Measurements from ENCODE around the gene CABLES1.

The CABLES1 gene

GRCh38 chr18:23243178-23243577 is 107.9 kb downstream of the CABLES1 start:
- no peaks in the 10 kb centered on the region for H3K79me2 ChIP-seq (ENCODE audit: control insufficient read depth, insufficient read depth, low read length, unreplicated experiment)
- no peak overlapping the region for H2AFZ ChIP-seq (ENCODE audit: low read length, unreplicated experiment)
- H3K4me3 ChIP-seq (ENCODE audit: low read depth, low read length), result no peak overlapping the region
- no peaks in the 10 kb centered on the region for H3K36me3 ChIP-seq (ENCODE audit: insufficient read depth, low read length)
- H3K27ac ChIP-seq (ENCODE audit: low read depth, low read length), result no peak overlapping the region
- H3K4me1 ChIP-seq (ENCODE audit: control insufficient read depth, insufficient read depth, low read length, unreplicated experiment), result peaks cover 10% of the 10 kb centered on the region
- no peaks in the 10 kb centered on the region for H3K27me3 ChIP-seq (ENCODE audit: insufficient read depth, low read length)

GRCh38 chr18:23243816-23244215 is 108.5 kb downstream of the CABLES1 start:
- no peak overlapping the region for H3K27ac ChIP-seq (ENCODE audit: low read depth, low read length)
- H3K79me2 ChIP-seq (ENCODE audit: control insufficient read depth, insufficient read depth, low read length, unreplicated experiment), result no peaks in the 10 kb centered on the region
- no peak overlapping the region for H3K4me3 ChIP-seq (ENCODE audit: low read depth, low read length)
- H3K36me3 ChIP-seq (ENCODE audit: insufficient read depth, low read length), result no peaks in the 10 kb centered on the region
- H2AFZ ChIP-seq (ENCODE audit: low read length, unreplicated experiment), result no peak overlapping the region
- no peaks in the 10 kb centered on the region for H3K27me3 ChIP-seq (ENCODE audit: insufficient read depth, low read length)
- peaks cover 4% of the 10 kb centered on the region for H3K4me1 ChIP-seq (ENCODE audit: control insufficient read depth, insufficient read depth, low read length, unreplicated experiment)

- H3K4me3 ChIP-seq (ENCODE audit: low read depth, low read length), result no peak overlapping the region
- no peaks in the 10 kb centered on the region for H3K4me1 ChIP-seq (ENCODE audit: control insufficient read depth, insufficient read depth, low read length, unreplicated experiment)
- H3K79me2 ChIP-seq (ENCODE audit: control insufficient read depth, insufficient read depth, low read length, unreplicated experiment), result no peaks in the 10 kb centered on the region
- no peak overlapping the region for H2AFZ ChIP-seq (ENCODE audit: low read length, unreplicated experiment)
- H3K36me3 ChIP-seq (ENCODE audit: insufficient read depth, low read length), result 0 out of 2 replicates have a peak, but pooled peaks cover 3% of the 10 kb centered on the region
- H3K27me3 ChIP-seq (ENCODE audit: insufficient read depth, low read length), result no peaks in the 10 kb centered on the region
- no peak overlapping the region for H3K27ac ChIP-seq (ENCODE audit: low read depth, low read length)
These were observed 109.1 kb downstream of the CABLES1 start for GRCh38 chr18:23244401-23244800.

- Histone ChIP-seq H3K27ac (ENCODE audit: low read depth, low read length) (no peak overlapping the region), H3K27me3 (ENCODE audit: insufficient read depth, low read length) (no peaks in the 10 kb centered on the region), H3K4me3 (ENCODE audit: low read depth, low read length) (no peak overlapping the region), H3K36me3 (ENCODE audit: insufficient read depth, low read length) (0 out of 2 replicates have a peak, but pooled peaks cover 3% of the 10 kb centered on the region), H3K4me1 (ENCODE audit: control insufficient read depth, insufficient read depth, low read length, unreplicated experiment) (no peaks in the 10 kb centered on the region), H3K79me2 (ENCODE audit: control insufficient read depth, insufficient read depth, low read length, unreplicated experiment) (no peaks in the 10 kb centered on the region), H2AFZ (ENCODE audit: low read length, unreplicated experiment) (no peak overlapping the region)
These were observed 110.2 kb downstream of the CABLES1 start for GRCh38 chr18:23245461-23245860.

GRCh38 chr18:23247331-23247730 is 112.0 kb downstream of the CABLES1 start:
- Histone ChIP-seq H3K79me2 (ENCODE audit: control insufficient read depth, insufficient read depth, low read length, unreplicated experiment) (no peaks in the 10 kb centered on the region), H3K4me1 (ENCODE audit: control insufficient read depth, insufficient read depth, low read length, unreplicated experiment) (peaks cover 6% of the 10 kb centered on the region), H3K27ac (ENCODE audit: low read depth, low read length) (no peak overlapping the region), H3K36me3 (ENCODE audit: insufficient read depth, low read length) (0 out of 2 replicates have a peak, but pooled peaks cover 3% of the 10 kb centered on the region), H3K4me3 (ENCODE audit: low read depth, low read length) (no peak overlapping the region), H3K27me3 (ENCODE audit: insufficient read depth, low read length) (no peaks in the 10 kb centered on the region), H2AFZ (ENCODE audit: low read length, unreplicated experiment) (no peak overlapping the region)

GRCh38 chr18:23247896-23248295 is 112.6 kb downstream of the CABLES1 start:
- H3K27ac ChIP-seq (ENCODE audit: low read depth, low read length), result no peak overlapping the region
- 0 out of 2 replicates have a peak, but pooled peaks cover 3% of the 10 kb centered on the region for H3K36me3 ChIP-seq (ENCODE audit: insufficient read depth, low read length)
- no peak overlapping the region for H3K4me3 ChIP-seq (ENCODE audit: low read depth, low read length)
- peaks cover 6% of the 10 kb centered on the region for H3K4me1 ChIP-seq (ENCODE audit: control insufficient read depth, insufficient read depth, low read length, unreplicated experiment)
- H2AFZ ChIP-seq (ENCODE audit: low read length, unreplicated experiment), result no peak overlapping the region
- no peaks in the 10 kb centered on the region for H3K79me2 ChIP-seq (ENCODE audit: control insufficient read depth, insufficient read depth, low read length, unreplicated experiment)
- no peaks in the 10 kb centered on the region for H3K27me3 ChIP-seq (ENCODE audit: insufficient read depth, low read length)

GRCh38 chr18:23248826-23249225 is 113.5 kb downstream of the CABLES1 start:
- H3K4me3 ChIP-seq (ENCODE audit: low read depth, low read length), result no peak overlapping the region
- H3K27ac ChIP-seq (ENCODE audit: low read depth, low read length), result no peak overlapping the region
- no peaks in the 10 kb centered on the region for H3K79me2 ChIP-seq (ENCODE audit: control insufficient read depth, insufficient read depth, low read length, unreplicated experiment)
- peaks cover 6% of the 10 kb centered on the region for H3K4me1 ChIP-seq (ENCODE audit: control insufficient read depth, insufficient read depth, low read length, unreplicated experiment)
- H3K36me3 ChIP-seq (ENCODE audit: insufficient read depth, low read length), result 0 out of 2 replicates have a peak, but pooled peaks cover 3% of the 10 kb centered on the region
- no peak overlapping the region for H2AFZ ChIP-seq (ENCODE audit: low read length, unreplicated experiment)
- H3K27me3 ChIP-seq (ENCODE audit: insufficient read depth, low read length), result no peaks in the 10 kb centered on the region

- peaks cover 6% of the 10 kb centered on the region for H3K4me1 ChIP-seq (ENCODE audit: control insufficient read depth, insufficient read depth, low read length, unreplicated experiment)
- no peaks in the 10 kb centered on the region for H3K27me3 ChIP-seq (ENCODE audit: insufficient read depth, low read length)
- H3K27ac ChIP-seq (ENCODE audit: low read depth, low read length), result no peak overlapping the region
- no peak overlapping the region for H3K4me3 ChIP-seq (ENCODE audit: low read depth, low read length)
- H2AFZ ChIP-seq (ENCODE audit: low read length, unreplicated experiment), result no peak overlapping the region
- H3K36me3 ChIP-seq (ENCODE audit: insufficient read depth, low read length), result 0 out of 2 replicates have a peak, but pooled peaks cover 3% of the 10 kb centered on the region
- H3K79me2 ChIP-seq (ENCODE audit: control insufficient read depth, insufficient read depth, low read length, unreplicated experiment), result no peaks in the 10 kb centered on the region
These were observed 114.1 kb downstream of the CABLES1 start for GRCh38 chr18:23249348-23249747.

GRCh38 chr18:23250893-23251656 is 115.8 kb downstream of the CABLES1 start:
- H3K27me3 ChIP-seq (ENCODE audit: insufficient read depth, low read length), result no peaks in the 10 kb centered on the region
- H3K79me2 ChIP-seq (ENCODE audit: control insufficient read depth, insufficient read depth, low read length, unreplicated experiment), result no peaks in the 10 kb centered on the region
- no peak overlapping the region for H2AFZ ChIP-seq (ENCODE audit: low read length, unreplicated experiment)
- H3K4me1 ChIP-seq (ENCODE audit: control insufficient read depth, insufficient read depth, low read length, unreplicated experiment), result peaks cover 6% of the 10 kb centered on the region
- 0 out of 2 replicates have a peak, but pooled peaks cover 3% of the 10 kb centered on the region for H3K36me3 ChIP-seq (ENCODE audit: insufficient read depth, low read length)
- no peak overlapping the region for H3K4me3 ChIP-seq (ENCODE audit: low read depth, low read length)
- peak overlapping the region; percentile 13; the same call in 1 of the 2 replicates for H3K27ac ChIP-seq (ENCODE audit: low read depth, low read length)

GRCh38 chr18:23253630-23254029 is 118.3 kb downstream of the CABLES1 start:
- H3K36me3 ChIP-seq (ENCODE audit: insufficient read depth, low read length), result 0 out of 2 replicates have a peak, but pooled peaks cover 3% of the 10 kb centered on the region
- H3K4me1 ChIP-seq (ENCODE audit: control insufficient read depth, insufficient read depth, low read length, unreplicated experiment), result peaks cover 20% of the 10 kb centered on the region
- no peak overlapping the region for H3K27ac ChIP-seq (ENCODE audit: low read depth, low read length)
- no peak overlapping the region for H2AFZ ChIP-seq (ENCODE audit: low read length, unreplicated experiment)
- H3K4me3 ChIP-seq (ENCODE audit: low read depth, low read length), result no peak overlapping the region
- no peaks in the 10 kb centered on the region for H3K27me3 ChIP-seq (ENCODE audit: insufficient read depth, low read length)
- H3K79me2 ChIP-seq (ENCODE audit: control insufficient read depth, insufficient read depth, low read length, unreplicated experiment), result no peaks in the 10 kb centered on the region

GRCh38 chr18:23257137-23257536 is 121.9 kb downstream of the CABLES1 start:
- H3K27ac ChIP-seq (ENCODE audit: low read depth, low read length), result no peak overlapping the region
- no peak overlapping the region for H2AFZ ChIP-seq (ENCODE audit: low read length, unreplicated experiment)
- peaks cover 34% of the 10 kb centered on the region for H3K4me1 ChIP-seq (ENCODE audit: control insufficient read depth, insufficient read depth, low read length, unreplicated experiment)
- no peaks in the 10 kb centered on the region for H3K36me3 ChIP-seq (ENCODE audit: insufficient read depth, low read length)
- no peaks in the 10 kb centered on the region for H3K79me2 ChIP-seq (ENCODE audit: control insufficient read depth, insufficient read depth, low read length, unreplicated experiment)
- no peak overlapping the region for H3K4me3 ChIP-seq (ENCODE audit: low read depth, low read length)
- no peaks in the 10 kb centered on the region for H3K27me3 ChIP-seq (ENCODE audit: insufficient read depth, low read length)

Data from ACC112 (cell line).